Measurements from ENCODE around the gene CMIP.

CMIP gene

DNA sequence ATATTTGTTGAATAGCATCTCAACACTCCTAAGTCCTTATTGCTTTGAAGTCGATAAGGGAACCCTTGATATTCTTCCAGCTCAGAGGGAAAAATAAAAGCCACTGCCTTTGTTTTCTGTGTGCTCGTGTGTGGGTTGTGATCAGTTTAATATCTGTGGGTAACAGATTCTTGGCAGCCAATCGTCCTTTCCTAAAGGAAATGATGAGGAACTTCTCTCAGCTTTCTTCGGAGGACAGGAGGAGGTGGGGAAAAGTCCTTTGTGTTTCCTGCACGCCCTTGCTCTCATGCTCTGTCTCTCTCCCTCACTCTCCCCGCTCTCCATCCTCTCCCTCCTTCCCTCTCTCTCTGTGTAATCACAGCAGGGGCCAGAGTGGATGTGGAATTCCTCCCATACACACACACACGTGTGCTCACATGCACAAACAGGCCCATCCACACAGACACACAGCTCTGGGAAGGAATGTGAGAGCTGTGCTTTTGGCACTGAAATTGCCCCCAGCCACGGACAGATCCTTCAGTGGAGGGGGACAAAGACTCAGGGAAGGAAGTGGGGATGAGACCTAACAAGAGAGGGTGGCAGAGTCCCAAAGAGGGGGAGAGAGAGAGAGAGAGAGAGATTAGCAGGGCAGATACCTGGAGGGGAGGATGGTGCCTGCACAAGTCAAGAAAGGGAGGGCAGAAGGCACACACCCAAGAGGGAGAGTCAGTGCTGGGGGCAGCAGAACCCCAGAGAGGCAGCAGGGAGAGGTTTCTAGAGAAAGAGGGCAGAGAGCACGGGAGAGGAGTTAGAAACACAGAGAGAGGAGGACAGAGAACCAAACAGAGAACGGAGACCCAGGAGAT lies 250.9 kb downstream of the CMIP start:
- Histone ChIP-seq H3K4me3 (ENCODE audit: low read length in 2 of 2) (no peak overlapping the region), H3K27me3 (ENCODE audit: control insufficient read depth in 2 of 2, insufficient read depth in 2 of 2, low read length in 2 of 2) (no peaks in the 10 kb centered on the region), H3K27ac (ENCODE audit: low read depth in 2 of 2, low read length in 2 of 2) (peak overlapping the region in 1 of 2 donors; percentile 39), H3K36me3 (ENCODE audit: control insufficient read depth in 2 of 2, insufficient read depth in 2 of 2, low read length in 2 of 2) (peaks cover 70 to 72% of the 10 kb centered on the region in 2 donors), H3K9ac (ENCODE audit: low read depth in 1 of 2, low read length in 2 of 2) (no peak overlapping the region), H3K9me3 (ENCODE audit: control insufficient read depth in 2 of 2, low read length in 2 of 2) (no peaks in the 10 kb centered on the region), H3K4me1 (ENCODE audit: control insufficient read depth in 2 of 2, insufficient read depth in 2 of 2, low read length in 2 of 2) (peaks cover 5 to 6% of the 10 kb centered on the region in 2 donors)

DNA sequence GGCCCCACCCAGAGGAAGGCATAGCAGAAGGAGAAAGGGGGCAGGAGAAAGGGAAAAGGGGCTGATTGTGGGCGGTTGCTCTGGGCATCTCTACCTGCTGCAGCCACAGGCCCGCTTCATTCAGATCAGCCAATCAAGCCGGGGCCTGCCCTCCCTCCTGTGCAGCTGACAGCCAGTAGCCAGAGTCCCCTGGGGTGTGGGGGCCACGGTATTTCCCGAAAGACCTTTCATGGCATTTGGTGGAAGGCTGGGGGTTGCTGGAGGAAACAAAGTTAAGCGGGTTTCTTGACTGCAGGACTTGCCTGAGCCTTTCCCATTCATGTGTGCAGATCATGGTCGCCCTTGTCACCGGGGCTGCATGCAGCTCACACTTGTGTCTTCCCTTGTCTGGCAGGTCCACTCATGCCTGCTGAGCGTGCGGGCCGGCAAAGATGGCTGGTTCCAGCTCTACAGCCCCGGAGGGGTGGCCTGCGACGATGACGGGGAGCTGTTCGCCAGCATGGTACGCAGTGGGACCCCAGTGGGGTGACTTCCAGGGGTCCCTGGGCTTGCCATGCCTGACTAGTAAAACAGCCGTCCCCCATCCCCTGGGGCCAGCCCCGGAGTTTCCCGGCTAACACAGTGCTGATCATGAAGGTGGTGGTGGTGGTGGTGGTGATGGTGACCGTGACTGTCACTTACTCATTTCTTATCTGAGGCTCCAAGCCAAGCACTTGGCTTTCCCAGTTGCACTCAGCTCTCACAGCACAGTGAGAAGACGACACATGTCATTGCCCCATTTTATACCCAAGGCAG lies 251.8 kb downstream of the CMIP start:
- Histone ChIP-seq H3K36me3 (ENCODE audit: control insufficient read depth in 2 of 2, insufficient read depth in 2 of 2, low read length in 2 of 2) (peaks cover 70 to 71% of the 10 kb centered on the region in 2 donors), H3K27me3 (ENCODE audit: control insufficient read depth in 2 of 2, insufficient read depth in 2 of 2, low read length in 2 of 2) (no peaks in the 10 kb centered on the region), H3K4me1 (ENCODE audit: control insufficient read depth in 2 of 2, insufficient read depth in 2 of 2, low read length in 2 of 2) (peaks cover 5 to 6% of the 10 kb centered on the region in 2 donors), H3K9me3 (ENCODE audit: control insufficient read depth in 2 of 2, low read length in 2 of 2) (no peaks in the 10 kb centered on the region), H3K4me3 (ENCODE audit: low read length in 2 of 2) (no peak overlapping the region), H3K27ac (ENCODE audit: low read depth in 2 of 2, low read length in 2 of 2) (peak overlapping the region in 1 of 2 donors; percentile 39), H3K9ac (ENCODE audit: low read depth in 1 of 2, low read length in 2 of 2) (no peak overlapping the region)

DNA sequence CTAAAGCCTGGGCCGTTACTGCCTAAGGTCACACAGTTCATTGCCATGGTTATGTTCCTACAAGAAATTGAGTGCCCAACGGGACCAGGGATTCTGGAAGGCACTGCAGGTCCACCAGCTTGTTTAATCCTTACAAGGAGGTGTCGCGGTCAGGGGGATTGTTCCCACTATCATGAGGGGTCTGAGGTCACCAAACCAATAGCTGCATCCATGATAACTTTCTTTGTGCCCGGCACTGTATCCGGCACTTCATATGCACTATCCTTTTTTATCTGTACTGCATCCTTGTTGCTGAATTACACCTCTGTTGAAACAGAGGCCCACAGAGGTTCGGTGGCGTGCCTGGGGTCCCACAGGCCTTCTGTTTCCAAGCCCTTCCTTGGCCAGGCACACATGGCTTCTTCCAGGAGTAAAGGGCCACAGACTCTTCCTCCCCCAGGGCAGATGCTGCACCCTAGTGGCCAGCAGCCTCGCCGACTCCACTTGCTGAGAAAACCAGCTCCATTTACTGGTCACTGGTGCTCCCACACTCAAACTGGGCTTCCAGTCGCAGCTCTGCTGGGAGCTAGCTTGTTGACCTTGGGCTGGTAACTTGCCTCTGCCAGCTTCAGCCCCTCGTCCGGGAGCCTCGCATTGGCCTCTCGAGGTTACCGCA lies 252.5 kb downstream of the CMIP start:
- Histone ChIP-seq H3K4me1 (ENCODE audit: control insufficient read depth in 2 of 2, insufficient read depth in 2 of 2, low read length in 2 of 2) (peaks cover 5 to 6% of the 10 kb centered on the region in 2 donors), H3K36me3 (ENCODE audit: control insufficient read depth in 2 of 2, insufficient read depth in 2 of 2, low read length in 2 of 2) (peaks cover 70 to 72% of the 10 kb centered on the region in 2 donors), H3K27me3 (ENCODE audit: control insufficient read depth in 2 of 2, insufficient read depth in 2 of 2, low read length in 2 of 2) (no peaks in the 10 kb centered on the region), H3K9ac (ENCODE audit: low read depth in 1 of 2, low read length in 2 of 2) (no peak overlapping the region), H3K27ac (ENCODE audit: low read depth in 2 of 2, low read length in 2 of 2) (peak overlapping the region in 1 of 2 donors; percentile 32), H3K9me3 (ENCODE audit: control insufficient read depth in 2 of 2, low read length in 2 of 2) (no peaks in the 10 kb centered on the region), H3K4me3 (ENCODE audit: low read length in 2 of 2) (no peak overlapping the region)

DNA sequence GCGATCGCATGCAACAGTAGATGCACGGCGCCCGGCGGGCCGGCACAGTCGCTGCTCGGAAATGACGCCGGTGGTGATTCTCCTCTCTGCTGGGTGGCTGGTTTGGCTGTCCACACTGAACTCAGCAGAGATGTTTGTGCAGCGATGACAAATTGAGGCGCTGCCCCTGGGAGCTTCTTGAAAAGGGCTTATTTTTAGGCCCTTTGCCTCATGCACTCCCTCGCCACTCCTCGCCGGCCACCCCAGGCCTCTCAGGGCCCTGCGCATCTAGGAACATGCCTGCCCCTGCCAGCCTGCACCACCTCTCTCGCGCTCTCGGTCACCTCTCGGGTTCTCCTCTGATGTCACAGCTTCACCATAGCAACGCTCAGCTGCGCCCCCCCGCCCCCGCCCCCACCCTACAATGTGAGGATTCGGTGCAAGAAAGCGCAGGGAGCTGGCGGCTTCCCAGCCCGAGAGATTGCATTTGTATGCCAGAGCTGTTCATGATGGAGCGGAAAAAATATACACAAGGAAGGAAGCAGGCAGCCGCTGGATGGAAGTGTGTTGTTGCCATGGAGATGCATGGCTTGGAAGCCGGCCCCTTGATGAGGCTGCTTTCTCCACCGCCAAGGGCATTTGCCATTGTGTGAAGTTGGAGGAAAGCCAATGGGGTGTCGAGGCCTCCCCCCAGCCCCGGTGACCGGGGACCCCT lies 253.2 kb downstream of the CMIP start:
- no peaks in the 10 kb centered on the region for H3K27me3 ChIP-seq (ENCODE audit: control insufficient read depth in 2 of 2, insufficient read depth in 2 of 2, low read length in 2 of 2)
- H3K27ac ChIP-seq (ENCODE audit: low read depth in 2 of 2, low read length in 2 of 2) = peak overlapping the region in 1 of 2 donors; percentile 48
- peaks cover under 1 to 6% of the 10 kb centered on the region in 2 donors for H3K4me1 ChIP-seq (ENCODE audit: control insufficient read depth in 2 of 2, insufficient read depth in 2 of 2, low read length in 2 of 2)
- peaks cover 69 to 72% of the 10 kb centered on the region in 2 donors for H3K36me3 ChIP-seq (ENCODE audit: control insufficient read depth in 2 of 2, insufficient read depth in 2 of 2, low read length in 2 of 2)
- H3K9ac ChIP-seq (ENCODE audit: low read depth in 1 of 2, low read length in 2 of 2) = no peak overlapping the region
- H3K9me3 ChIP-seq (ENCODE audit: control insufficient read depth in 2 of 2, low read length in 2 of 2) = no peaks in the 10 kb centered on the region
- no peak overlapping the region for H3K4me3 ChIP-seq (ENCODE audit: low read length in 2 of 2)

DNA sequence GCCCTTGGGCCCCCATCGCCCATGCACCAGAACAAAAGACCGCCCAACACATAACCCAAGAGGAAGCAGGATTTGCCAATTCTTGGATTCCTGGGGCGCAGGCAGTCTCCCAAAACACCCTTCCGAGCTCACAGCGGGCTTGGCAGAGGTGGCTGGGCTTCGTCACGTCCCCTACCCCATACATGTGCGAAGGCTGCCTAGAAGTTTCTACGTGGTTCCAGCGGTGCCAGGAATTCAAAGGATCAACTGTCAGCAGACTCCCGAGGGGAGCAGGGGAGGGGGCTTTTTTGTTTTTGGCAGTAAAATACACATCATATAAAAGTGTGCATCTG lies 253.7 kb downstream of the CMIP start:
- H3K36me3 ChIP-seq (ENCODE audit: control insufficient read depth in 2 of 2, insufficient read depth in 2 of 2, low read length in 2 of 2) = peaks cover 68 to 73% of the 10 kb centered on the region in 2 donors
- H3K9ac ChIP-seq (ENCODE audit: low read depth in 1 of 2, low read length in 2 of 2) = no peak overlapping the region
- H3K4me3 ChIP-seq (ENCODE audit: low read length in 2 of 2) = no peak overlapping the region
- peak overlapping the region in 1 of 2 donors; percentile 48 for H3K27ac ChIP-seq (ENCODE audit: low read depth in 2 of 2, low read length in 2 of 2)
- peaks cover 0 to 6% of the 10 kb centered on the region in 2 donors for H3K4me1 ChIP-seq (ENCODE audit: control insufficient read depth in 2 of 2, insufficient read depth in 2 of 2, low read length in 2 of 2)
- H3K9me3 ChIP-seq (ENCODE audit: control insufficient read depth in 2 of 2, low read length in 2 of 2) = no peaks in the 10 kb centered on the region
- H3K27me3 ChIP-seq (ENCODE audit: control insufficient read depth in 2 of 2, insufficient read depth in 2 of 2, low read length in 2 of 2) = no peaks in the 10 kb centered on the region

DNA sequence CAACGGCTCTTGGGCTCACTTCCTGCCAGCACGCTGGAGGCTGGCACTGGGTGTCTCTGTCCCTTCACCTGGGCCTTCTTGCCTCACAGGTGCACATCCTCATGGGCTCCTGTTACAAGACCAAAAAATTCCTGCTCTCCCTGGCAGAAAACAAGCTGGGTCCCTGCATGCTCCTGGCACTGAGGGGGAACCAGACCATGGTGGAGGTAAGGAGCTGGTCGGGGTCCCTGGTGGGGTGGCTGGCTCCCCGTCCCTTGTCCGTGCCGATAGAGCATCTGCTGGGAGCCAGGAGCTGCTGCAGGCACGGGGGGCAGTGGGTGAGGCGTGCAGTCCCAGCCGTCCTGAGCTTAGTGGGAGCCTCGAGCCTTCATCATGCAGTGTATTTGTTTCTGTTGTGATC lies 255.0 kb downstream of the CMIP start:
- Histone ChIP-seq H3K9me3 (ENCODE audit: control insufficient read depth in 2 of 2, low read length in 2 of 2) (no peaks in the 10 kb centered on the region), H3K36me3 (ENCODE audit: control insufficient read depth in 2 of 2, insufficient read depth in 2 of 2, low read length in 2 of 2) (peaks cover 59 to 67% of the 10 kb centered on the region in 2 donors), H3K27ac (ENCODE audit: low read depth in 2 of 2, low read length in 2 of 2) (no peak overlapping the region), H3K4me1 (ENCODE audit: control insufficient read depth in 2 of 2, insufficient read depth in 2 of 2, low read length in 2 of 2) (peaks cover 0 to 2% of the 10 kb centered on the region in 2 donors), H3K4me3 (ENCODE audit: low read length in 2 of 2) (no peak overlapping the region), H3K9ac (ENCODE audit: low read depth in 1 of 2, low read length in 2 of 2) (no peak overlapping the region), H3K27me3 (ENCODE audit: control insufficient read depth in 2 of 2, insufficient read depth in 2 of 2, low read length in 2 of 2) (no peaks in the 10 kb centered on the region)

DNA sequence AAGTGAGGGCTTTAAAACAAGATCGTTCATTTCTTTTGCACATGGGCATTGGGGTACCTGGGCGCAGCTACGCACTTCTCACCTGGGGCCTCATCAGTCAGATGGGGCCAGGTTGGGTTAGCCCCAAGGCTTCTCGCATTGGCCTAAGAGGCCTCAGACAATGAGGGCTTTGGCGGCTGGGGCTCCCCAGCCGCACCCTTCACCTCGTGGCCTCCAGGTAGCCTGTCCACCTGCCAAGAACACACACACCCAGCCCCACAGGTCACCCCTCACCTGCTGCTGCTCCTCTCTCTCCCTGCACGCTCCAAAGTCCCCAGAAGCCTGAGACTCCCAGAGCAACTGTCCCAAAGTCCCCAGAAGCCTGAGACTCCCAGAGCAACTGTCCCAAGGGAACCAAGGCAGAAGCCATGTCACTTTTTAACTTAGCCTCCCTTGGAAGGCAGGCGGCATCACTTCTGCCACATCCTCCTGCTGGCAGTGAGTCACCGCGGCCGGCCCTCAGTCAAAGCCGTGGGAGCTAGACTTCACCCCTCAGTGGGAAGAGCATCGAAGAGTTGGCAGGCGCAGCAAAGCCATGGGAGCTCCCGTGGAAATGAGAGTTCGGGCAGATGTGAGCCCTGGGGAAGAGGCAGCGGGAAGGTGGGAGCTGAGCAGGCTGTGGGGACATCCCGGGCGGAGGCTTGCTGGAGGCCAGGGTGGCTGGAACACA lies 255.6 kb downstream of the CMIP start:
- Histone ChIP-seq H3K4me3 (ENCODE audit: low read length in 2 of 2) (no peak overlapping the region), H3K27ac (ENCODE audit: low read depth in 2 of 2, low read length in 2 of 2) (no peak overlapping the region), H3K4me1 (ENCODE audit: control insufficient read depth in 2 of 2, insufficient read depth in 2 of 2, low read length in 2 of 2) (peaks cover 0 to 2% of the 10 kb centered on the region in 2 donors), H3K27me3 (ENCODE audit: control insufficient read depth in 2 of 2, insufficient read depth in 2 of 2, low read length in 2 of 2) (no peaks in the 10 kb centered on the region), H3K36me3 (ENCODE audit: control insufficient read depth in 2 of 2, insufficient read depth in 2 of 2, low read length in 2 of 2) (peaks cover 62 to 69% of the 10 kb centered on the region in 2 donors), H3K9ac (ENCODE audit: low read depth in 1 of 2, low read length in 2 of 2) (no peak overlapping the region), H3K9me3 (ENCODE audit: control insufficient read depth in 2 of 2, low read length in 2 of 2) (no peaks in the 10 kb centered on the region)

DNA sequence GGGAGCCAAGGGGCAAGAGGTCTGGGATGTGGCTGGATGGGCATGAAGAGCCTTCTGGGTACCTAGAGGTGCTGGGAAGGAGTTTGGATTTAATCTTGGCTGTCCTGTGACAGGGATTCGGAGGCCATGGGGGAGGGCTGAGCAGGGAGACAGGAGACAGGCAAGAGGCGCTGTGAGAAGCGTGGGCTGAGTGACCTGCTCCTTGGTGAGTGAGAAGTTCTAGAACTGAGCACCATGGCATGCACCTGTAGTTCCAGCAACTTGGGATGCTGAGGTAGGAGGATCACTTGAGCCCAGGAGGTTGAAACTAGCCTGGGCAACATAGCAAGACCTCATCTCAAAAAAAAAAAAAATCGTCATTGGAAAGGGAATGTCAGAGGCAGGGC lies 256.2 kb downstream of the CMIP start:
- H3K27ac ChIP-seq (ENCODE audit: low read depth in 2 of 2, low read length in 2 of 2) = no peak overlapping the region
- H3K9me3 ChIP-seq (ENCODE audit: control insufficient read depth in 2 of 2, low read length in 2 of 2) = no peaks in the 10 kb centered on the region
- peaks cover 0 to 2% of the 10 kb centered on the region in 2 donors for H3K4me1 ChIP-seq (ENCODE audit: control insufficient read depth in 2 of 2, insufficient read depth in 2 of 2, low read length in 2 of 2)
- no peak overlapping the region for H3K9ac ChIP-seq (ENCODE audit: low read depth in 1 of 2, low read length in 2 of 2)
- H3K36me3 ChIP-seq (ENCODE audit: control insufficient read depth in 2 of 2, insufficient read depth in 2 of 2, low read length in 2 of 2) = peaks cover 62 to 71% of the 10 kb centered on the region in 2 donors
- H3K4me3 ChIP-seq (ENCODE audit: low read length in 2 of 2) = no peak overlapping the region
- H3K27me3 ChIP-seq (ENCODE audit: control insufficient read depth in 2 of 2, insufficient read depth in 2 of 2, low read length in 2 of 2) = no peaks in the 10 kb centered on the region

DNA sequence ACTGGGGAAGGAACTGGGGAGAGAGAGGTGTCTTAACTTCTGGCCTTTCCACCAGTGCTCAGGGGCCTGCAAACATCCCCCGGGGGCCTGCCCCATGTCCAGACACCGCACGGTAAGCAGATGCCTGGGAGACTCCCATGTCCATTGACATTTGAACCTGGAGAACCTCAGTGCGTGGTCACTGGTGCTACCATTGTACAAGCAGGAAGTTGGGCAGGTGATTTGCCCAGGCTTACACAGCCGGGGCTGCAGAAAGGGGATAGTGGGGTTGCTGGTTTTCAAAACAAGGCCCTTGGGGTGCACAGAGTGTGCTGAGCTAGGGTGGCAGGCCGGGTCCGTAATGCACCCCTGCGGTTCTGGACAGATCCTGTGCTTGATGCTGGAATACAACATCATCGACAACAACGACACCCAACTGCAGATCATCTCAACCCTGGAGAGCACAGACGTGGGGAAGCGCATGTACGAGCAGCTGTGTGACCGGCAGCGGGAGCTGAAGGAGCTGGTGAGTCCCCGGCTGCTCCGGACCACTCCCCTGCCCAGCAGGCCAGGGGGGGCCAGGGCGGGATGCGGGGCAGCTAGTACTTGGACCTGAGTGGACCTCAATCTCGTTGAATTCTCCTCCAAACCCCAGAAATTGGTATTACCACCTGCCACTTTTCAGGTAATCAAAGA lies 256.8 kb downstream of the CMIP start:
- no peak overlapping the region for H3K27ac ChIP-seq (ENCODE audit: low read depth in 2 of 2, low read length in 2 of 2)
- H3K4me3 ChIP-seq (ENCODE audit: low read length in 2 of 2) = no peak overlapping the region
- H3K9ac ChIP-seq (ENCODE audit: low read depth in 1 of 2, low read length in 2 of 2) = no peak overlapping the region
- H3K27me3 ChIP-seq (ENCODE audit: control insufficient read depth in 2 of 2, insufficient read depth in 2 of 2, low read length in 2 of 2) = no peaks in the 10 kb centered on the region
- no peaks in the 10 kb centered on the region for H3K9me3 ChIP-seq (ENCODE audit: control insufficient read depth in 2 of 2, low read length in 2 of 2)
- peaks cover 2% of the 10 kb centered on the region in 2 donors for H3K4me1 ChIP-seq (ENCODE audit: control insufficient read depth in 2 of 2, insufficient read depth in 2 of 2, low read length in 2 of 2)
- H3K36me3 ChIP-seq (ENCODE audit: control insufficient read depth in 2 of 2, insufficient read depth in 2 of 2, low read length in 2 of 2) = peaks cover 58 to 75% of the 10 kb centered on the region in 2 donors

Data from mucosa of rectum (tissue), 2 donors.